ENCODE measurements around the gene RPL37A.
A peak's percentile ranks its signal among the peaks of the same experiment; 100 is the strongest.

RPL37A gene

GRCh38 chr2:216548901-216549331 lies 50.3 kb downstream of the RPL37A start:
- DNase-seq (ENCODE audit: low read depth in 2 of 2): no peak

- DNase-seq (ENCODE audit: low read depth in 2 of 2): no peak
Observed at GRCh38 chr2:216549926-216550690, 51.5 kb downstream of the RPL37A start.

GRCh38 chr2:216551234-216552068 lies 52.8 kb downstream of the RPL37A start:
- DNase-seq (ENCODE audit: low read depth in 2 of 2): peak in 1 of 2 experiments; percentile 59

GRCh38 chr2:216553093-216553478 lies 54.4 kb downstream of the RPL37A start:
- DNase-seq (ENCODE audit: low read depth in 2 of 2): no peak
